ENCODE measurements around the gene CDKN1B. TPM values are rescaled to one million over a fixed set of nuclear protein-coding genes. Genes with fewer than 3 reads are reported as not detected.
A peak's percentile ranks its signal among the peaks of the same experiment; 100 is the strongest.

The CDKN1B gene
- total RNA-seq, 4 donors from 2014 or later, result 74.3 to 104 (median 101) TPM

GRCh38 chr12:12715128-12715458, 2.1 kb upstream of the CDKN1B start:
- no peak for DNase-seq (ENCODE audit: low spot score in 2 of 2)
- no peak for TF ChIP-seq CTCF (IDR thresholded peaks at IDR 0.05)
- no peak overlapping the region for H3K4me3 ChIP-seq (ENCODE audit: low read depth, poor library complexity, severe bottlenecking)
- intact Hi-C loops (cut with DNase I; ENCODE audit: low total_unique reads), result no loop called here

GRCh38 chr12:12715459-12716150, 1.6 kb upstream of the CDKN1B start:
- WGBS, 2 donors, result 25 to 26% methylated on average over 10 of the region's 10 CpGs

GRCh38 chr12:12716151-12716792, 896 bp upstream of the CDKN1B start:
- DNase-seq (ENCODE audit: low spot score in 2 of 2), result no peak
- intact Hi-C loops (cut with DNase I; ENCODE audit: low total_unique reads), result no loop called here
- WGBS, 2 donors, result 1 to 2% methylated on average over 15 of the region's 15 CpGs
- H3K4me3 ChIP-seq (ENCODE audit: low read depth, poor library complexity, severe bottlenecking), result peak overlapping the region; percentile 92
- TF ChIP-seq POLR2A (IDR thresholded peaks at IDR 0.05) (no peak), CTCF (IDR thresholded peaks at IDR 0.05) (no peak)

More at GRCh38 chr12:12715459-12716150, 1.6 kb upstream of the CDKN1B start:
- DNase-seq (ENCODE audit: low spot score in 2 of 2), result no peak
- intact Hi-C loops (cut with DNase I; ENCODE audit: low total_unique reads), result no loop called here
- no peak overlapping the region for H3K4me3 ChIP-seq (ENCODE audit: low read depth, poor library complexity, severe bottlenecking)
- TF ChIP-seq CTCF (IDR thresholded peaks at IDR 0.05) (no peak), POLR2A (IDR thresholded peaks at IDR 0.05) (no peak)

- H3K4me3 ChIP-seq (ENCODE audit: low read depth, poor library complexity, severe bottlenecking), result peak overlapping the region; percentile 92
- TF ChIP-seq CTCF (IDR thresholded peaks at IDR 0.05) (no peak), POLR2A (IDR thresholded peaks at IDR 0.05) (no peak)
- peak in 1 of 2 donors; percentile 91 for DNase-seq (ENCODE audit: low spot score in 2 of 2)
- 0% methylated on average over 59 to 62 of the region's 62 CpGs for WGBS, 2 donors
- intact Hi-C loops (cut with DNase I; ENCODE audit: low total_unique reads), result no loop called here
These were observed 615 bp downstream of the CDKN1B start for GRCh38 chr12:12717586-12718380.

- intact Hi-C loops (cut with DNase I; ENCODE audit: low total_unique reads), result no loop called here
- WGBS, 2 donors, result 1% methylated on average over 9 of the region's 9 CpGs
- TF ChIP-seq CTCF (IDR thresholded peaks at IDR 0.05) (no peak), POLR2A (IDR thresholded peaks at IDR 0.05) (no peak)
- DNase-seq (ENCODE audit: low spot score in 2 of 2), result no peak
- peak overlapping the region; percentile 92 for H3K4me3 ChIP-seq (ENCODE audit: low read depth, poor library complexity, severe bottlenecking)
These were observed 1.2 kb downstream of the CDKN1B start for GRCh38 chr12:12718381-12718759.
